Endothelial cell of umbilical vein (primary cell): Measurements from ENCODE around the gene DCTN4.

Experiments used
- CTCF ChIP-seq, 2 donors: IDR thresholded peaks; 1 replicate in 1 of 2; 2 replicates in 1 of 2; pipeline ENCODE4 v1.5.1; 2011; ENCODE audit warnings: low read length in 2 of 2, mild to moderate bottlenecking in 2 of 2, moderate library complexity in 2 of 2, control low read depth in 1 of 2, inconsistent platforms in 1 of 2, low read depth in 1 of 2; ENCODE audit not compliant: insufficient read depth in 1 of 2; ENCODE audit errors: extremely low read depth in 1 of 2
- GATA2 ChIP-seq: IDR thresholded peaks from 2 replicates; pipeline ENCODE4 v1.7.0; 2011; ENCODE audit warnings: low read depth, mild to moderate bottlenecking, moderate library complexity, mixed read lengths, low read length; ENCODE audit not compliant: insufficient read length, insufficient read depth
- POLR2A ChIP-seq: IDR thresholded peaks from 2 replicates; pipeline ENCODE4 v1.6.1; 2012; ENCODE audit warnings: low read depth, mild to moderate bottlenecking, control low read depth, low read length
- POLR2AphosphoS5 ChIP-seq: IDR thresholded peaks from 2 replicates; pipeline ENCODE4 v1.6.1; 2012; ENCODE audit warnings: low read depth, mild to moderate bottlenecking, control low read depth, low read length, moderate library complexity; ENCODE audit not compliant: insufficient read depth

- TF ChIP-seq POLR2AphosphoS5, result no peak
- no peak for TF ChIP-seq CTCF (IDR thresholded peaks at IDR 0.05; ENCODE audit: extremely low read depth in 1 of 2, insufficient read depth in 1 of 2, low read depth in 1 of 2, low read length in 2 of 2)
- no peak for TF ChIP-seq POLR2A
- TF ChIP-seq GATA2, result no peak
Observed at GRCh38 chr5:150771034-150771795, 12.4 kb upstream of the DCTN4 start.
